Measurements from ENCODE around the gene ANKS1B.
"Not testable (repeated sequence)": the region's sequence is repeated elsewhere in the genome, so short reads cannot be mapped to it uniquely, and the experiment has no call there.

DNA sequence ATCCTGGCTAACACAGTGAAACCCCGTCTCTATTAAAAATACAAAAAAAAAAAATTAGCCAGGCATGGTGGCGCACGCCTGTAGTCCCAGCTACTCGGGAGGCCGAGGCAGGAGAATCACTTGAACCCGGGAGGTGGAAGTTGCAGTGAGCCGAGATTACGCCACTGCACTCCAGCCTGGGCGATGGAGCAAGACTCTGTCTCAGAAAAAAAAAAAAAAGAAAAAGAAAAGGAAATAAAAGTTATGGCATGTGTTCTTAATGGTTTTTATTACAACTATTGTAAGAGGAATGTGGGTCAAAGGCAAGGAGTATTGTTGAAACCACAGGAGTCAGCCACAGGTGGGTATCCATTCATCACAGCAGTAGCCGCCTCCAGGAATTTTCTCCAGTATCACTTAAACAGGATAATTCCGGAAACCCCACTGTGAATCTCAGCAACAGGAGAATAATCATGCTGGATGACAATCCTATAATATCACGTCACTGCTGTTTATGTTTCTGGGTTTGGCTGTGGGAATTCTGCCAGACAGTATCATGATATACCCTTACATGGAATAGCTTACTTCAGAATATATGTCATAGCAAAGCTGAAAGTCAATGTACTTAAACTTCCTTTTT is 1147.5 kb downstream of the ANKS1B start:
- not testable (repeated sequence) for TF ChIP-seq CTCF, POLR2A (IDR thresholded peaks at IDR 0.05)

All from thyroid gland (tissue), 4 donors.